ENCODE data around the gene STAB1.

GRCh38 chr3:52522651-52523251, 27.6 kb downstream of the STAB1 start:
- TF ChIP-seq ATF2 (IDR thresholded peaks at IDR 0.05; ENCODE audit: low read length): no peak
- TF ChIP-seq ETV6 (conservative IDR thresholded peaks at IDR 0.05 in 1 of 2, IDR thresholded peaks at IDR 0.05 in 1 of 2; ENCODE audit: borderline replicate concordance in 1 of 2, low read depth in 1 of 2): no peak
- TF ChIP-seq CTCF (IDR thresholded peaks at IDR 0.05 in 2 of 3, conservative IDR thresholded peaks at IDR 0.05 in 1 of 3; ENCODE audit: control insufficient read depth in 2 of 3, extremely low read depth in 1 of 3, insufficient read depth in 1 of 3, low read depth in 3 of 3, low read length in 3 of 3): no peak
- no peak for TF ChIP-seq FOS (IDR thresholded peaks at IDR 0.05; ENCODE audit: borderline replicate concordance, extremely low read depth, insufficient read length)
- no peak for TF ChIP-seq TARDBP (IDR thresholded peaks at IDR 0.05; ENCODE audit: borderline replicate concordance)
- TF ChIP-seq RAD21 (IDR thresholded peaks at IDR 0.05; ENCODE audit: insufficient read depth, low read depth, low read length): no peak
- TF ChIP-seq BHLHE40 (IDR thresholded peaks at IDR 0.05; ENCODE audit: borderline replicate concordance in 1 of 2, low read depth in 2 of 2, low read length in 1 of 2): no peak
- TF ChIP-seq SUPT20H (IDR thresholded peaks at IDR 0.05; ENCODE audit: borderline replicate concordance, control insufficient read depth, low read depth, low read length): no peak
- no peak for TF ChIP-seq ZNF274 (IDR thresholded peaks at IDR 0.05; ENCODE audit: insufficient read depth, insufficient read length)
- no peak for TF ChIP-seq TAF1 (IDR thresholded peaks at IDR 0.05; ENCODE audit: borderline replicate concordance, low read depth, low read length)
- TF ChIP-seq NR2F1 (conservative IDR thresholded peaks at IDR 0.05): no peak
- TF ChIP-seq EP300 (IDR thresholded peaks at IDR 0.05; ENCODE audit: borderline replicate concordance in 1 of 2, control insufficient read depth in 1 of 2, low read depth in 2 of 2, low read length in 2 of 2): no peak
- TF ChIP-seq NR2C2 (IDR thresholded peaks at IDR 0.05; ENCODE audit: borderline replicate concordance, control insufficient read depth, insufficient read length, low read depth): no peak

All from GM12878 (cell line).